GM12872 (cell line): ENCODE data around the gene AEN.

Experiments
- TF ChIP-seq, protein P1 (sequence below): IDR thresholded peaks from 3 replicates; pipeline ENCODE4 v1.5.1; 2011; ENCODE audit warnings: low read depth, mild to moderate bottlenecking, low read length, moderate library complexity; ENCODE audit not compliant: insufficient read depth

Gene AEN

GRCh38 chr15:88645171-88646087 lies 24.3 kb downstream of the AEN start:
- TF ChIP-seq, protein P1, sequence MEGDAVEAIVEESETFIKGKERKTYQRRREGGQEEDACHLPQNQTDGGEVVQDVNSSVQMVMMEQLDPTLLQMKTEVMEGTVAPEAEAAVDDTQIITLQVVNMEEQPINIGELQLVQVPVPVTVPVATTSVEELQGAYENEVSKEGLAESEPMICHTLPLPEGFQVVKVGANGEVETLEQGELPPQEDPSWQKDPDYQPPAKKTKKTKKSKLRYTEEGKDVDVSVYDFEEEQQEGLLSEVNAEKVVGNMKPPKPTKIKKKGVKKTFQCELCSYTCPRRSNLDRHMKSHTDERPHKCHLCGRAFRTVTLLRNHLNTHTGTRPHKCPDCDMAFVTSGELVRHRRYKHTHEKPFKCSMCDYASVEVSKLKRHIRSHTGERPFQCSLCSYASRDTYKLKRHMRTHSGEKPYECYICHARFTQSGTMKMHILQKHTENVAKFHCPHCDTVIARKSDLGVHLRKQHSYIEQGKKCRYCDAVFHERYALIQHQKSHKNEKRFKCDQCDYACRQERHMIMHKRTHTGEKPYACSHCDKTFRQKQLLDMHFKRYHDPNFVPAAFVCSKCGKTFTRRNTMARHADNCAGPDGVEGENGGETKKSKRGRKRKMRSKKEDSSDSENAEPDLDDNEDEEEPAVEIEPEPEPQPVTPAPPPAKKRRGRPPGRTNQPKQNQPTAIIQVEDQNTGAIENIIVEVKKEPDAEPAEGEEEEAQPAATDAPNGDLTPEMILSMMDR = no peak

DNA sequence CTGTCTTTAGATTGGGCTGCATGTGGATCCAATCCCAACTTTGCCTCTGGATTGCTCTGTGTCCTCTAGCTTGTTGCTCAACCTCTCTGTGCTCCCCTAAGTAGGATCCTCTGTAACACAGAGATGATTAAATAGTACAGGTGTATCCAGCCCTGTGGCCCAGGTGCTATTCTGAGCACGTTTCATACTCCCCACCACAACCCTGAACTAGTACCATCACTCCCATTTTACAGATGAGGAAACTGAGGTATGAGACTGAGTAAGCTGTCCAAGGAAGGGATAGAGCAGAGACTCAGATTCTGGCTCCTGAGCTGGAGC lies 24.9 kb downstream of the AEN start:
- TF ChIP-seq, protein P1 = no peak

- TF ChIP-seq, protein P1 = no peak
These were observed 25.8 kb downstream of the AEN start for GRCh38 chr15:88646951-88647350.

- TF ChIP-seq, protein P1 = no peak
These were observed 26.4 kb downstream of the AEN start for GRCh38 chr15:88647351-88648105.

- TF ChIP-seq, protein P1 = no peak
These were observed 27.4 kb downstream of the AEN start for GRCh38 chr15:88648357-88649214.

GRCh38 chr15:88649286-88649733 lies 28.2 kb downstream of the AEN start:
- TF ChIP-seq, protein P1 = no peak
